PFSK-1 (cell line): Measurements from ENCODE around the gene SHROOM1.

Source experiments
- POLR2AphosphoS5 ChIP-seq: IDR thresholded peaks from 2 replicates; pipeline ENCODE4 v1.6.1; 2012; ENCODE audit warnings: low read depth, mild to moderate bottlenecking, control low read depth, low read length, moderate library complexity
- SIN3A ChIP-seq: IDR thresholded peaks from 2 replicates; pipeline ENCODE4 v1.6.1; 2012; ENCODE audit warnings: mild to moderate bottlenecking, low read length, moderate library complexity, borderline replicate concordance; ENCODE audit not compliant: insufficient read depth
- TAF1 ChIP-seq: IDR thresholded peaks from 2 replicates; pipeline ENCODE4 v1.6.1; 2012; ENCODE audit warnings: low read length, control low read depth, borderline replicate concordance; ENCODE audit not compliant: insufficient read depth

DNA sequence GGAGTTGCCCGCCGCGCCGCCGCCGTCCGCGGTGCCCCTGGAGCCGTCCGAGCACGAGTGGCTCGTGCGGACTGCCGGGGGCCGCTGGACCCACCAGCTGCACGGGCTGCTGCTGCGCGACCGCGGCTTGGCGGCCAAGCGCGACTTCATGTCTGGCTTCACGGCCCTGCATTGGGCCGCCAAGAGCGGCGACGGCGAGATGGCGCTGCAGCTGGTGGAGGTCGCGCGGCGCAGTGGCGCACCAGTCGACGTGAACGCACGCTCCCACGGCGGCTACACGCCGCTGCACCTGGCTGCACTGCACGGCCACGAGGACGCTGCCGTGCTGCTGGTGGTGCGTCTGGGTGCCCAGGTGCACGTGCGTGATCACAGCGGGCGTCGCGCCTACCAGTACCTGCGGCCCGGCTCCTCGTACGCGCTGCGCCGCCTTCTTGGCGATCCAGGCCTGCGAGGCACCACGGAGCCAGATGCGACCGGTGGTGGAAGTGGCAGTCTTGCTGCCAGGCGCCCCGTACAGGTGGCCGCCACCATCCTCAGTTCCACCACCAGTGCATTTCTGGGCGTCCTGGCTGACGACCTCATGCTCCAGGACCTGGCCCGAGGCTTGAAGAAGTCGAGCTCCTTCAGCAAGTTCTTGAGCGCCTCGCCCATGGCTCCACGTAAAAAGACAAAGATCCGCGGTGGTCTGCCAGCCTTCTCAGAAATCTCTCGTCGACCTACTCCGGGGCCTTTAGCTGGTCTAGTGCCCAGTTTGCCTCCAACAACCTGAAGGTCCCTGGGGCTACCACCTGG lies 15.7 kb downstream of the SHROOM1 start:
- no peak for TF ChIP-seq POLR2AphosphoS5
- no peak for TF ChIP-seq TAF1
- TF ChIP-seq SIN3A: no peak
